NB4 (cell line): ENCODE data around the gene PHB1.

ENCODE experiments used
- DNase-seq: peaks from one replicate; pipeline ENCODE4 v3.0.0; 2010; ENCODE audit warnings: low read depth
- H3K4me3 ChIP-seq: one replicate; pipeline ENCODE4 v1.5.1; 2011; ENCODE audit warnings: mild to moderate bottlenecking, low read depth, low read length, moderate library complexity
- MAX ChIP-seq: IDR thresholded peaks from 2 replicates; pipeline ENCODE4 v1.6.1; 2011; ENCODE audit warnings: low read depth, low read length
- MYC ChIP-seq: IDR thresholded peaks from 2 replicates; pipeline ENCODE4 v1.6.1; 2011; ENCODE audit warnings: low read depth, low read length
- POLR2A ChIP-seq: IDR thresholded peaks from 2 replicates; pipeline ENCODE4 v1.6.1; 2011; ENCODE audit warnings: mild to moderate bottlenecking; ENCODE audit not compliant: insufficient read length; ENCODE audit errors: extremely low read depth
- TF ChIP-seq, protein P1 (sequence below): IDR thresholded peaks from one replicate; pipeline ENCODE4 v1.5.1; 2012; ENCODE audit warnings: low read depth, low read length

Gene PHB1

GRCh38 chr17:49360796-49361128, 53.9 kb downstream of the PHB1 start:
- no peak for DNase-seq
- peak overlapping the region; percentile 66 for H3K4me3 ChIP-seq
- TF ChIP-seq MAX (no peak), POLR2A (no peak), MYC (peak; percentile 15)
- TF ChIP-seq, protein P1, sequence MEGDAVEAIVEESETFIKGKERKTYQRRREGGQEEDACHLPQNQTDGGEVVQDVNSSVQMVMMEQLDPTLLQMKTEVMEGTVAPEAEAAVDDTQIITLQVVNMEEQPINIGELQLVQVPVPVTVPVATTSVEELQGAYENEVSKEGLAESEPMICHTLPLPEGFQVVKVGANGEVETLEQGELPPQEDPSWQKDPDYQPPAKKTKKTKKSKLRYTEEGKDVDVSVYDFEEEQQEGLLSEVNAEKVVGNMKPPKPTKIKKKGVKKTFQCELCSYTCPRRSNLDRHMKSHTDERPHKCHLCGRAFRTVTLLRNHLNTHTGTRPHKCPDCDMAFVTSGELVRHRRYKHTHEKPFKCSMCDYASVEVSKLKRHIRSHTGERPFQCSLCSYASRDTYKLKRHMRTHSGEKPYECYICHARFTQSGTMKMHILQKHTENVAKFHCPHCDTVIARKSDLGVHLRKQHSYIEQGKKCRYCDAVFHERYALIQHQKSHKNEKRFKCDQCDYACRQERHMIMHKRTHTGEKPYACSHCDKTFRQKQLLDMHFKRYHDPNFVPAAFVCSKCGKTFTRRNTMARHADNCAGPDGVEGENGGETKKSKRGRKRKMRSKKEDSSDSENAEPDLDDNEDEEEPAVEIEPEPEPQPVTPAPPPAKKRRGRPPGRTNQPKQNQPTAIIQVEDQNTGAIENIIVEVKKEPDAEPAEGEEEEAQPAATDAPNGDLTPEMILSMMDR: no peak

GRCh38 chr17:49359990-49360795, 54.5 kb downstream of the PHB1 start:
- TF ChIP-seq, protein P1: no peak
- no peak for TF ChIP-seq POLR2A
- TF ChIP-seq MAX: no peak
- no peak for TF ChIP-seq MYC

DNA sequence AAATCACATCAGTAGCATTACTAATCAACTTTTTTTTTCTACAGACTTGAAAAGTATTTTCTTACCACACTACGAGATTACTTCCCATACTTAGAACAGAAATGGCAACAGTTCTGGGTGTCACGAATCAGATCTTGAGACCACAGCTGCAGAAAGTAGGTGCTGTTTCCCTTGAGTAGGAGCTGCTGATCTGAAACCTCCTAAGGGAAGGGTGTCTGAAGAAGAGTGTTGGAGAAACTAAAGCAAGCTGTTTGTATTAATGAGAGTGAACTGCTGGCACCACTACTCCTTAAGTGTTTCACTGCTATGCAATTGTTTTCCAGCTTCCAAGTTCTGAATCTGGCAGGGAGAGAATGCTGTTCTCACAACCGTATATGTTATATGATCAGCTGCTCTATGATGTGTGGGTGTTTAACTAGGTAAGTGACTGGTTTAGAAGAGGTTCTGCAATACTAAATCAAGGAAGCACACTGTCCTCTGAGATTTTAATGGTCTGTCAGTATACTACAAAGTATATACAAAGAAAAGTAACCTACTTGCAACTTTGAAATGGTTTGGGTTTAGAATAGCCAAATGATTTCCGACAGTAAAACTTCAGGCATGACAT, 55.9 kb downstream of the PHB1 start:
- DNase-seq: peak; percentile 37
- H3K4me3 ChIP-seq: no peak overlapping the region
- TF ChIP-seq, protein P1: no peak
- TF ChIP-seq POLR2A (no peak), MAX (no peak), MYC (no peak)

More at GRCh38 chr17:49359990-49360795, 54.5 kb downstream of the PHB1 start:
- no peak for DNase-seq
- H3K4me3 ChIP-seq: peak overlapping the region; percentile 66

DNA sequence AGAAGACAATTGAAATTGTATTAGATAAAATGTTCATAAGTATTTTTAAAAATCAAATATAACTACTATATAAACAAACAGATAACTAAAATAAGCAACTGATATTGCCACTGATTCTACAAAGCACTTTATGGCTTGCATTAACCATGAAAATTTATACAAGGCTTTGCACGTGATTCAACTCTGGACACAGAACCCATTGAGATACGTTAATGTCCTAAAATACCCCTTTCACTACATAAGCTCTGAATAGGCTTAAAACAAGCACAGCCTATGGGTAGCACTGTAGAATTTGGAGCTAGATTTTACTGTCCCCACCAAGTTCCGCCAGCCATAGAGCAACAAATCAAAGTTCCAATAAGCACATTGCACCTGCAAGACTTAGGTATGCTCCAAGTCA, 57.2 kb downstream of the PHB1 start:
- TF ChIP-seq MAX: no peak
- TF ChIP-seq, protein P1: no peak
- no peak for TF ChIP-seq POLR2A
- TF ChIP-seq MYC: no peak
- no peak for DNase-seq
- no peak overlapping the region for H3K4me3 ChIP-seq

DNA sequence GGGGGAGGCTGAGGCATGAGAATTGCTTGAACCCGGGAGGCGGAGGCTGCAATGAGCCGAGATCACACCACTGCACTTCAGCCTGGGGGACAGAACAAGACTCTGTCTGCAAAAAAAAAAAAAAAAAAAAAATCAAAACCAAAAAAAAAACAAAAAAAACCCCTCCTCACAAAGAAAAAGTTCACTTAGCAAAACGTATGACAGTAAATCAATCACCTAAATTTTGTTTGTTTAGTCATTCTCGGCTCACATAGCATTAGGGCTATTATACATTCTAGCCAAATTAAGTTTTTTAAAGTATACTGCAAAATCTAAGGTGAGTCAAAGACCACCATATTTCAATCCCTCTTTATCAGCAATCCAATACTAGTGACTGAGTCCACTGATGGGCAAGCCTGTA, 58.4 kb downstream of the PHB1 start:
- no peak for DNase-seq
- no peak overlapping the region for H3K4me3 ChIP-seq
- TF ChIP-seq POLR2A: no peak
